Loucy (cell line): ENCODE data around the gene LRRC15.

Experiments used
- CTCF ChIP-seq: fragments of 200-600 bp; sonication (generic); conservative IDR thresholded peaks from 2 replicates; pipeline ENCODE4 v1.5.1; 2014; ENCODE audit warnings: mild to moderate bottlenecking, antibody characterized with exemption, low read length
- EZH2phosphoT487 ChIP-seq: fragments of 200-600 bp; IDR thresholded peaks from 2 replicates; pipeline ENCODE4 v1.6.1; 2018; ENCODE audit warnings: antibody characterized with exemption, mild to moderate bottlenecking, moderate library complexity, borderline replicate concordance

DNA sequence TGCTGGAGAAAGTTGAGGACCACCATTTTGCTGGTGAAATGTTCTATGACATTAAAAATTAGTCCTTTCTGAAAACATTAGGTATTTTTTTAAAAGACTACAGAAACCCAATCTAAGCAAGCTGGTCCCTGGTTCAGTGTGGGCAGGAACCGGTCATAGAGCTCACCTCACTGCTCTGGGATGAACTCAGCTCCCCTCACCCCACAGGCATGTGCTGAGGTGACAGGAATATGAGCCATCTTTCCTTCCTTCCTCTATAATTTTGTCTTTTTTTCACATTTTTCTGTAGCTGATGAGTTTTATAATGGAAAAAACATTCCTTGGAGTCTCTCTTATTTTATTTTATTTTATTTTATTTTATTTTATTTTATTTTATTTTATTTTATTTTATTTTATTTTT is 8.2 kb upstream of the LRRC15 start:
- TF ChIP-seq CTCF (no peak), EZH2phosphoT487 (no peak)
